ENCODE data around the gene MTURN.

MTURN gene

GRCh38 chr7:30162622-30163124 lies 27.9 kb downstream of the MTURN start:
- no peak for DNase-seq

DNA sequence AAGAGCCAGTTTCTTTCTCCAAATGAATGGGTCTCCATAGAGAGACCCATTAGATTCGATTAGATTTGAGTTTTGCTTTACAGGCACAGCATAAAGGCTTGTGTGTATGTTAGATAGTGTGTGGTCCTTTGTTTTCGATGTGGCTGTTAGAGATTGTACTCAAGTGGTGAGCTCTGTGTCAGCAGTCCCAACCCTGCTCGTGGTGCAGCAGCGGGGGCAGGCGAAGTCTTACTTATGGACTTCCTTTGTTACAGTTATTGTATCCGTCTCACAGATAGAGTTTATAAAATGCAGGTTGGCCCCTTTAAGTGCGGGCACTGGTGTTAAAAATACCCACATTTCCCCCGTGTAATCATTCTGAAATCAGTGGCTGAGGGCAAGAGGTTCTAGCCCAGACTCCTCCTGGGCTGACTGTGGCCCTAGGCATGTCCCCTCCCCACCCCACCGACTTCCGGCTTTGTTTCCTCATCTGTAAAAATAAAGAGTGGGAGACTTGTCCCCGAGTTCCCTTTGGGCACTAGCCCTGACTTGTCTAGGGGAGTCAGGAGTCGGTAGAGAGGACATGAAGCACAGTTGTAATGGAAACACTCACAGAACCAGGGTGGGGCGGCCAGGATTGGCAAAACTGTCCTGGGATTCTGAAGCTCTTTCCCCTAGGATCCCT lies 28.6 kb downstream of the MTURN start:
- peak; percentile 33 to 41 for DNase-seq

DNA sequence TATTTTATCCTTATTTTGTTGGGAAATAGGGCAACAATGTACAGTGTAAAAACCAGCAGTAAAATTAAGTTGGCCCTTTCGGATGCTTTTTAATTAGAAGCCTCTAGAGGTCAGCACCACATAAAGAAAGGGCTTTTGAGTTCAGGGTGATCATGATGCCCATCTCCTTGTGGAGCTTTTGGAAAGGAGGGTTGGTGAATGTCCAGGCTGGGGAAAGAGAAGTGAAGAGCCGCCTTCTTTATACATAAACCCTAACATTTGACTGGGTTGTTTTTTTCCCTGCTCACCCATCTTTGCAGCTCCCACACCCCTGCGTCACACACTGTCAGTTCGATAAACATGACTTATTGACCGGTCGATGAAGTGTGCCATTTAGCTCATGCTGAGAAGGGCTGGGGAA lies 29.8 kb downstream of the MTURN start:
- peak in 1 of 2 donors; percentile 46 for DNase-seq

GRCh38 chr7:30165590-30165989 lies 30.8 kb downstream of the MTURN start:
- DNase-seq: no peak

GRCh38 chr7:30166155-30166840 lies 31.5 kb downstream of the MTURN start:
- no peak for DNase-seq

DNA sequence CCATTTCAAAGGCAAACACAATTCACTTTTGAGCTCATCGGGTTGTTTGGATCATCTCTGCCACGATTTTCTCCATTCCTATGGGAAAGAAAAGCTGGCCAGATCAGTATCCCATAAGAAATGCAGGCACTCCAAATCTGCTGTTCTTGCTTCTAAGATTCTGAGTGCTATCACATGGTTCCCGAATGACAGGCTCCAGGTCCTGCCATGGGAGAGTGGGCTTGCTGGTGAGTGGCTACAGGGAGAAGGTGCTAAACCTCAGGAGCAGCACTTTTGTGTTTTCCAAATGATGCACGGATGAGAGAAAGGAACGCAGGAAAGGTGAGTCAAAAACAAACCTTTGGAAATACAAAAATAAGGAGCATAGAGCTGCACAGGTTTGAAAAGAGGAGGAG lies 32.1 kb downstream of the MTURN start:
- no peak for DNase-seq

GRCh38 chr7:30167901-30168300 lies 33.1 kb downstream of the MTURN start:
- no peak for DNase-seq

- no peak for DNase-seq
Observed at GRCh38 chr7:30168835-30169573, 34.2 kb downstream of the MTURN start.

DNA sequence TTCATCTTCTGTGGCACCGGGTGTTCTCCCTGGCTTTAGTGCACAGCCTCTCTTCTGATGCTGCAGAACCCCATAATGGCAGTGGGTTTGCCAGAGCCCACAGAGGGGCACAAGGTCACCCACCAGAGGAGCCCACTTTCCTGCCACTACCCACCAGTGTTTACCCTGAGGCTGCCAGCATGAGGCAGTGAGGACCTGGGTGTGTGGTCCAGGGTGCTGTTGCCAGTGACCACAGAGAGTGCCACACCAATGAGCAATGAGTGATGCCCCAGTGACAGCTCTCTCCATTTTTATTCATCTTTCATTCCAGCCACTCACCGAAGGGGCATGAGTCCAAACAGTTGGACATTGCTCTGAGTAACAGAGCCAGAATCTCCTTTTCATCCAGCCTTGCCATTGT lies 34.8 kb downstream of the MTURN start:
- DNase-seq: no peak

DNA sequence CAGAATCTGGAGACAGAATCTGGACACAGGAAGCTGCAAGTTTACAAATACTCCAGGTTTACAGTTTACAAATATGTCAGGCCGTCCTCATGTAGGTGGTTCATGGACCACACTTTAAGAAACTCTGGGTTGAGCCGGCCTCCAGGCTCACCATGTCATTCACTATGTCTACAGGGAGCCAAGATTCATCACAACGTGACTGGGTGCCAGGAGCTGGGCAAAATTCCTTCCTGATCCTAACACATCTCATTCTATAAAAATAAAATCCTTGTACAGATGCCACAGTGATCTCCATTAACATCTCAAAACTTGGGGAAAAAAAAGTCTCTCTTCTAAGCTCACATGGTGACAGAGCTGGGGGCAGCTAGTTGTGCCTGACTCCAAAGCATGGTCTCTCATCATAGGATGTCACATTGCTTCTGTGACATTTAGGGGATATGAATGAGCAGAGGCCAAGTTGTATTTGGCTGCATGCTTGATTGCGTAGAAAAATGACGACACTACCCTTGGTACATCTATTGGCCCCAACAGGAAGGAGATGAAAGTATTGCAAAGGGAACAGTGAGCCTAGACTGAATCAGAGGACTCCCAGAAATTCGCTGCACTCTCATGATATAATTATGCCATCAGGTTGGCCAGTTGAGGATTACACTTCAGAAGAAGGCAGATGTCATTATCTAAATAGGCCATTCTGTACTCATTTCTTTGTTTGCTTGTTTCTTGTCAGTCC lies 35.9 kb downstream of the MTURN start:
- no peak for DNase-seq

DNA sequence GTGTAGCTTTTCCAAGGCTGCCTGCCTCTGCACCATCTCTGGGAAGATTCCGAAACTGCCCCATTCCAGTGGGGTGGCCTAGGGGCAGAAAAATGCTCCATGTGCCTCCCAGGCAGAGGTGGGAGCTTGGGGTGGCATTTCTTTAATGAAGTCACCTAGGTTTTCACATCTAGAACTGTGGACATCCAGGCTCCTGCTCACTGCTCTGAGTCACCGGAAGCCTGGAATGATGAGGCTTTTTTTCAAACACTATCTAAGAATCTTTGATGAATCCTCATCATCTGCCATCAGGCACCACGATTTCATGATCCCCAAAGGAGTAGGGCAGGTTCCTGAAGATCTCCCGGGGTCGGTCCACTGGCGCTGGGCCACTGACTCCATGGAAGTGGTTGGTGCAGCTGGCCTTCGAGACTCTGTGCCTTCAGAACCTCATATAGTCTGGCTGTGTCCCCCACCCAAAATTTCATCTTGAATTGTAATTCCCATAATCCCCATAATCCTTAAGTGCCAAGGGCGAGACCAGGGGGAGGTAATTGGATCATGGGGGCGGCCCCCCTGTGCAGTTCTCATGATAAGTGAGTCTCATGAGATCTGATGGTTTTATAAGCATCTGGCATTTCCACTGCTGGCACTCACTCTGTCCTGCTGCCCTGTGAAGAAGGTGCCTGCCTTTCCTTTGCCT lies 37.1 kb downstream of the MTURN start:
- DNase-seq: no peak

DNA sequence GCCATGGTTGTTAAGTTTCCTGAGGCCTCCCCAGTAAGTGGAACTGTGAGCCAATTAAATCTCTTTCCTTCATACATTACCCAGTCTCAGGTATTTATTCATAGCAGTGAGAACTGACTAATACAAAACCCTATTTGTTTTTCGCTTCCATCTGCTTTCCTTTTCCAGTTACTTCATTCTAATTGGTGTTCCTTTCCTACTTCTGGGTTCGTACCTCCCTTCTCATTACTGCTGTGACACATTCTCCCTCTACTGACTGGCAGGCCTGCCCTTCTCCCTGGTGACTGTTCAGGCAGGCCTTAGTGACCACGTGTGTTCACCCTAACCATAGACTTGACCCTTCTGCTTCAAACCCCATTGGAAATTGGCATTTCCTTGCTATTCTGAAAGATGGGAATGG lies 37.7 kb downstream of the MTURN start:
- no peak for DNase-seq

- DNase-seq: no peak
Observed at GRCh38 chr7:30173058-30173897, 38.5 kb downstream of the MTURN start.

DNA sequence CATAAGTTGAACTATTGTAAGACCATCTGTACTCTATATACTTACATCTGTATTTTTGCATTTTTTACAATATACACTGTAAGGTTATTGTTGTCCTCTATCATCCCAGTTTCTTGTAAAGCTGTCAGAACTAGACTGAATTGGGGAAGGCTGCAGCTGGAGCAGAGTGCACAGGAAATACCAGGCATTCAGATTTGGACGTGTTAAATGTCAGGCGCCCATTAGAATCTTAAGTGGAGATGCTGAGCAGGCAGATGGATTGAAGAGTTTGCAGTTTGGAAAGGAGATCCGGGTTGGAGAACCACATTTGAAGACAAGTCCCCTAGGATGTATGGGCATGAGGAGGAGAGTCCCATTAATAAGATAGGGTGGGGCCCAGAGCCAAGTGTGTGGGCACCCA lies 40.4 kb downstream of the MTURN start:
- DNase-seq: no peak

- DNase-seq: no peak
Observed at GRCh38 chr7:30175636-30176147, 40.9 kb downstream of the MTURN start.

GRCh38 chr7:30176463-30177109 lies 41.8 kb downstream of the MTURN start:
- no peak for DNase-seq

DNA sequence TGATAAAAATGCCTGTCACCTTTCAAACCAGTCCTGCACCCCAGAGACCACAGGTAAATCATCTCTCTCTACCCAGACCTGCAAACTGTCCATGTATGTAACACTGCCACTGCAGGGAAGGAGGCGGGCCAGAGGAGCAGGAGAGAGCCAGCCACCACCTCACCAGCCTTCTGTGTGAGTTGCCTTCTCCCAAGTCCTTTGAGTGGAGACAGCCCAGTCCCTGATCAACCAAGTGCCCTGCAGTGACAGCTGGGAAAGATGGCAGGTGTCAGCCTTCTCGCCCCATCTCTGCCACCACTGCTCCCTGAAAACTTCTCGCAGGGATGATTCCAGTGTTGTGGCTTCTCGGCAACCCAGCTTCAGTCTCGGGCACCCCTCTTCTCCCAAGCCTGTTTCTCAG lies 42.4 kb downstream of the MTURN start:
- no peak for DNase-seq

GRCh38 chr7:30177965-30178364 lies 43.2 kb downstream of the MTURN start:
- no peak for DNase-seq

- no peak for DNase-seq
Observed at GRCh38 chr7:30178748-30179436, 44.1 kb downstream of the MTURN start.

DNA sequence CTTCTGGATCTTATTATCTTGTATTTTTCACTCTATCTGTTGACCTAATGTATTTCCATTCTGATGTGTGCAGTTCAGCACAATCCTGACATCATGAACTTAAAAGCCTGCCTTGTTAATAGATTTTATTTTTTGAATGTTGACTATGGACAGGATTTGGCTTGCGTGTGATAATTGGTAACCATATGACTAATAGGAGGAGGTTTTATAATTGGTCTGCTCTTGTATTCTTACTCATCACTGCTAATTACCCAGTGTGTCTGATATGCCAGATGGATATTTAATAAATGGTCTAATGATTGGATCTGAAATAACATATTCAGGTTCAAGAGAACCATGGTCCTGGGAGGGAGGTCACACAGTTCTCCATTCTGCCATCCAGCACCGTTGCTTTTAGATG lies 45.9 kb downstream of the MTURN start:
- DNase-seq: no peak
